Mucosa of rectum (tissue), 2 donors: Measurements from ENCODE around the gene DNAJB9.

Experiments
- H3K27ac ChIP-seq, 2 donors: one replicate each; pipeline ENCODE4 v1.7.0; 2013; ENCODE audit warnings: inconsistent platforms in 2 of 2, low read depth in 2 of 2, low read length in 2 of 2
- H3K27me3 ChIP-seq, 2 donors: one replicate each; pipeline ENCODE4 v1.7.0; 2013; ENCODE audit warnings: low read length in 2 of 2; ENCODE audit not compliant: control insufficient read depth in 2 of 2, insufficient read depth in 2 of 2
- H3K36me3 ChIP-seq, 2 donors: one replicate each; pipeline ENCODE4 v1.7.0; 2013; ENCODE audit warnings: low read length in 2 of 2; ENCODE audit not compliant: control insufficient read depth in 2 of 2, insufficient read depth in 2 of 2
- H3K4me1 ChIP-seq, 2 donors: one replicate each; pipeline ENCODE4 v1.7.0; 2013; ENCODE audit warnings: low read length in 2 of 2, mild to moderate bottlenecking in 1 of 2; ENCODE audit not compliant: control insufficient read depth in 2 of 2, insufficient read depth in 2 of 2
- H3K4me3 ChIP-seq, 2 donors: one replicate each; pipeline ENCODE4 v1.7.0; 2013; ENCODE audit warnings: low read length in 2 of 2
- H3K9ac ChIP-seq, 2 donors: one replicate each; pipeline ENCODE4 v1.7.0; 2013; ENCODE audit warnings: low read length in 2 of 2, low read depth in 1 of 2, mild to moderate bottlenecking in 1 of 2
- H3K9me3 ChIP-seq, 2 donors: one replicate each; pipeline ENCODE4 v1.7.0; 2013; ENCODE audit warnings: low read length in 2 of 2; ENCODE audit not compliant: control insufficient read depth in 2 of 2
- donor health status: healthy.
- donor health status: Normal muscosa, but diverticular disease.

DNAJB9 gene

DNA sequence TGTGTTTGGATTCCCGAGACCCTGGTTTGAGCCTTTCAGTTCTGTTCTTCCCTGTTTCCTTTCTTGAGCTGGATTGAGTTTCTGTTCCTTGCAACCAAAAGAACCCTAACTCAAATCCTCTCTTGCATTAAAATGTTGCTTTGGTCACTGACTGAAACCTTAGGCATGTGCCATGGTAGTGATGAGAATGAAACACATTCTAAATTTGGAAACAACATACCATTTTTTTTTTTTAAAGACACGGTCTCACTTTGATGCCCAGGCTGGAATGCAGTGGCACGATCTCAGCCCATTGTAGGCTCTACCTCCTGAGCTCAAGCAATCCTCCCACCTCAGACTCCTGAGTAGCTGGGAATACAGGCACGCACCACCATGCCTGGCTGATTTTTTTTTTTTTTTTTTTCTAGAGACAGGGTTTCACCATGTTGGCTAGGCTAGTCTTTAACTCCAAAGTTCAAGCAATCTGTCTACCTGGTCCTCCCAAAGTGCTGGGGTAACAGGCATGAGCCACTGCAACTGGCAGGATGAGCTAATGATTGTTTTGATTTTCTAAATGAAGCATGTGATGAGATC, 8.5 kb upstream of the DNAJB9 start:
- peaks cover 0 to 13% of the 10 kb centered on the region in 2 donors for H3K9me3 ChIP-seq
- no peak overlapping the region for H3K4me3 ChIP-seq
- no peaks in the 10 kb centered on the region for H3K27me3 ChIP-seq
- no peak overlapping the region for H3K9ac ChIP-seq
- H3K27ac ChIP-seq = no peak overlapping the region
- peaks cover 0 to 11% of the 10 kb centered on the region in 2 donors for H3K36me3 ChIP-seq
- H3K4me1 ChIP-seq = no peaks in the 10 kb centered on the region

DNA sequence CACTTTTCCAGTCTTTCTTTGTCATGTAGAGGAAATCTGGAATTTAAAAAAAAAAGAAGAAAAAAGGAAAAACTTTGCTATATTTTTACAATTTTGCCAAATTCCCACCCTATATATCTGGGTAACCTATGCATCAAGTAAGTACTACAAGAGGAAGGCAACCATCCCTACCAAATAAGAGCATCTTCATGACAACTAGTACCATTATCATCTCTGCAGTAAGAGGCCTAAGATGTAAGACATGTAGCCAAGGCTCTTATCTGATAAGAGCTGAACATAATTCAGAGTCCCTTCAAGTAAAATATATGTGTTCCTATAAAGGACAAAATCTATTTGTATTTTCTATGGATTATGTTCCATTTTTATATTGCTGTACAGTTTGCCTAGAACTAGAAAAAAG, 3.7 kb upstream of the DNAJB9 start:
- Histone ChIP-seq H3K36me3 (peaks cover 0 to 9% of the 10 kb centered on the region in 2 donors), H3K27me3 (no peaks in the 10 kb centered on the region), H3K4me1 (peaks cover 0 to 6% of the 10 kb centered on the region in 2 donors), H3K27ac (no peak overlapping the region), H3K4me3 (no peak overlapping the region), H3K9me3 (no peaks in the 10 kb centered on the region), H3K9ac (no peak overlapping the region)

DNA sequence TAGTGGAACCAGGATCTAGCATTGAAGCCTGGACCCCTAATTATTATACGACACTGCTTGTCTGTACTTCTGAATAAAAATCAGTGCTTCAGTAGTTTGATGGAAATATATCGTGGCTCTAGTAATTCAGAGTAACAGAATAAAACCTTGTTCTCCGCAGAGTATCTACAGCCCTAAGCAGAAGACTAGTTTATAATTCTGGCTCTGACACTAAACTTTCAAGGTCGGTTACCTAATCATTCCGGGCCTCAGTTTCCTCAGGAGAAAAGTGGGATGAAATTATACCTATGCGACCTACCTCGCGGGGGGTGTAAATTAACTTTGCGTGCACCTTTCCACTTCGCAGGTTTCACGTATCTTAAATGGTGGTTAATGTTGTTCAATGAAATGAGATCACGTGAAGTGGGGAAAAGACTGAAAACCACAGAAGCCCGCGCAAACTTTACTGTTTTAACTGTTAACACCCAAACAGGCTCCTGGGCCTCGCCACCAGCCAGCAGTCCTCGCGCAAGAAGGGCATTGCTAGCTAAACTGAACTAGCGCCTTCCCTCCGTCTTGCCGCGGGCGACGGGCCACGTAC, 783 bp upstream of the DNAJB9 start:
- H3K9ac ChIP-seq = peak overlapping the region; percentile 90 to 99
- H3K27me3 ChIP-seq = no peaks in the 10 kb centered on the region
- peaks cover 10 to 21% of the 10 kb centered on the region in 2 donors for H3K36me3 ChIP-seq
- no peaks in the 10 kb centered on the region for H3K9me3 ChIP-seq
- peak overlapping the region; percentile 98 to 99 for H3K27ac ChIP-seq
- peaks cover 0 to 12% of the 10 kb centered on the region in 2 donors for H3K4me1 ChIP-seq
- H3K4me3 ChIP-seq = peak overlapping the region; percentile 93 to 98

DNA sequence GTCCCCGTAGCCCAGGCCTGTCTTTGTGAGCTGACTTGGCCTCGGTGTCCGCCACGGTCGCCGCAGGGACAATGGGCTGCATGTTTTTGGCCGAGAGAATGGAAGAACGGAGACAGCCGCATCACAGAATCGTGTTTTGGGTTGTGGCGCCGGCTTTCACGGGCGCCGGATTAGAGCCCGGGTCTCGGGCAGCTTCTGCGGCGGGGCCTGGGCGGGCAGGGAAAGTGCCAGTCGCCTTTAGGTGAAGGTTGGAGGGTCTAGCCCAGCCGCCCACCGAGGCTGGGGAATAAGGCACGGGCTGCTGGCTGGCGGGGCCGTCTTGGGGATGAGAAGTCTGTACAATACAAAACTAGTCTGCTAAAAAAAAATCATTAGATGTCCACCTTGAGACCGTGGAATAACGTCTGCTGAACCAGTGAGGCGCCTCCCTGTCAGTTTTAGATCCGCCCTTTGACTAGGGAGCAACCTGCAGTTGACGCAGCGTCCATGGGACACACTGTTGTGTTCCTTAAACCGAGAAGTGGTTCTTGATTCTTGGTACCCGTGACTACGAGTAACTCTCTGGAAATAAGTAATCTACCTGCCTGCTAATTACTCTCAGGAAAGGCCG, 577 bp downstream of the DNAJB9 start:
- Histone ChIP-seq H3K9me3 (no peaks in the 10 kb centered on the region), H3K27ac (peak overlapping the region; percentile 98 to 99), H3K4me3 (peak overlapping the region; percentile 93 to 98), H3K36me3 (peaks cover 11 to 26% of the 10 kb centered on the region in 2 donors), H3K27me3 (no peaks in the 10 kb centered on the region), H3K9ac (peak overlapping the region; percentile 92 to 99), H3K4me1 (peaks cover 0 to 12% of the 10 kb centered on the region in 2 donors)

DNA sequence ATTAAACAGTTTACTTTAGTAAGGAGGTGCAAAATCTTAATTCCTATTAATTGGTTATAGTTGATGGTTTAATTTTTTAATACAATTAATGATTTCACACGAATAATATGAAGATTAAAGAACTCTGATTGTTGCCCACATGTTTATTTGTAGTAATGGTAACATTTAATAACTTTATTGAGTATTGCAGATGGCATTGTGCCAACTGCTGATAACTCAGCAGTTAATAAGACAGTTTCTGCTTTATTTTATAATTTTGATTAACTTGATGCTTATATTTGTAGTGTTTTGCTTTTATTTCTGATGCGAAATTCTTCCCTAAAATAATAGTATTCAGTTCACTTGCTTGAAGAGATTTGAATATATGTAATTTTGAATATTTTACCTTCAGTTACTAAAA, 2.8 kb downstream of the DNAJB9 start:
- no peak overlapping the region for H3K27ac ChIP-seq
- H3K36me3 ChIP-seq = peaks cover 16 to 19% of the 10 kb centered on the region in 2 donors
- no peak overlapping the region for H3K9ac ChIP-seq
- H3K4me3 ChIP-seq = no peak overlapping the region
- H3K4me1 ChIP-seq = peaks cover 0 to 12% of the 10 kb centered on the region in 2 donors
- H3K9me3 ChIP-seq = no peaks in the 10 kb centered on the region
- no peaks in the 10 kb centered on the region for H3K27me3 ChIP-seq

DNA sequence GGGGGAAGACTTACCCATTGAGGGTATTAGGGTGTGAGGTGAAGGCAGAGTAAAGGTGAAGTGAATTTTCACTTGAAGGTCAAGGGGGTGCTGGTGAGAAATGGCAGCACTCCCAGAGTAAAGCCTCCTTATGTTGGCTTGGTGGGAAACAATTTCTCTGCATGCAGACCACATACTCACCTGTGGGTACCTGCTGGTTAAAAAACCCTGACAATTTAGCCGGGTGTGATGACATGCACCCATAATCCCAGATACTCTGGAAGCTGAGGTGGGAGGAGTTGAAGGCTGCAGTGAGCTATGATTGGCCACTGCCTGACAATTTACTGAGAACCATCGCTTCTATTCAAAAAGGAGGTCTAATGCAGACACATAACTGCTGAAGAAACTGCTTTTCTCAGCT, 5.5 kb downstream of the DNAJB9 start:
- Histone ChIP-seq H3K4me1 (peaks cover 0 to 5% of the 10 kb centered on the region in 2 donors), H3K36me3 (peaks cover 16 to 28% of the 10 kb centered on the region in 2 donors), H3K9ac (no peak overlapping the region), H3K27me3 (no peaks in the 10 kb centered on the region), H3K4me3 (no peak overlapping the region), H3K9me3 (peaks cover 0 to 5% of the 10 kb centered on the region in 2 donors), H3K27ac (no peak overlapping the region)

DNA sequence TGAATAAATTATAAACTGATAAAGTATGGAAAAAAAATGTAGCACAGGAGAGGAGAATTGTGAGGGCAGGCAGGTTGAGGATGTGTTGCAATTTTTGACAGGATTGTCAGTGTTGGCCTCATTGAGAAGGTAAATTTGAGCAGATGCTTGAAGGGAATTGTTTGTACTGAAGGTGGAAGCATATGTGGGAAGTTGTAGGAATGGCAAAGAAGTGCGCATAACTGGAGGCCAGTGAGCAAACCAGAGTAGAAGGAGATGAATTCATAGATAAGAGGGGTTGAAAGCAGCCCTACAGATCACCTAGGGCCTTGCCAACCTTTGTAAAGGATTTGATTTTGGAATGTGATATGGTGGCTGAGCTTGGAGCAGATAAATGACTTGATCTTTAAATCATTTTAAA, 6.4 kb downstream of the DNAJB9 start:
- H3K27ac ChIP-seq = no peak overlapping the region
- no peak overlapping the region for H3K9ac ChIP-seq
- peaks cover 16 to 28% of the 10 kb centered on the region in 2 donors for H3K36me3 ChIP-seq
- H3K9me3 ChIP-seq = peaks cover 0 to 5% of the 10 kb centered on the region in 2 donors
- no peak overlapping the region for H3K4me3 ChIP-seq
- no peaks in the 10 kb centered on the region for H3K27me3 ChIP-seq
- peaks cover 0 to 5% of the 10 kb centered on the region in 2 donors for H3K4me1 ChIP-seq

DNA sequence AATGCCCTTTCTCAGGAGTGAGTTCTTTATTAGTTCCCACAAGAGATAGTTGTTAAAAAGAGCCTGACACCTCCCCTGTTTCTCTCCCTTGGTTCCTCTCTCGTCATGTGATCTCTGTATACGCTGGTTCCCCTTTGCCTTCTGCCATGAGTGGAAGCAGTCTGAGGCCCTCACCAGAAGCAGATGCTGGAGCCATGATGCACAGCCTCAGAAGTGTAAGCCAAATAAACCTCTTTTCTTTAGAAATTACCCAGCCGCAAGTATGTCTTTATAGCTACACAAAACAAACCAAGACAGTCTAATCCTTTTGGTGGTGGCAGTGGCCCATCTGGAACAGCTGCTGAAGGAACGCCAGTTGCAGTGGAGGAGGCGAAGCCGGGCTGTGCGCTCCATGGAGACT, 9.3 kb downstream of the DNAJB9 start:
- Histone ChIP-seq H3K9ac (no peak overlapping the region), H3K9me3 (peaks cover 0 to 5% of the 10 kb centered on the region in 2 donors), H3K27ac (no peak overlapping the region), H3K4me3 (no peak overlapping the region), H3K36me3 (peaks cover 6 to 13% of the 10 kb centered on the region in 2 donors), H3K4me1 (no peaks in the 10 kb centered on the region), H3K27me3 (no peaks in the 10 kb centered on the region)

DNA sequence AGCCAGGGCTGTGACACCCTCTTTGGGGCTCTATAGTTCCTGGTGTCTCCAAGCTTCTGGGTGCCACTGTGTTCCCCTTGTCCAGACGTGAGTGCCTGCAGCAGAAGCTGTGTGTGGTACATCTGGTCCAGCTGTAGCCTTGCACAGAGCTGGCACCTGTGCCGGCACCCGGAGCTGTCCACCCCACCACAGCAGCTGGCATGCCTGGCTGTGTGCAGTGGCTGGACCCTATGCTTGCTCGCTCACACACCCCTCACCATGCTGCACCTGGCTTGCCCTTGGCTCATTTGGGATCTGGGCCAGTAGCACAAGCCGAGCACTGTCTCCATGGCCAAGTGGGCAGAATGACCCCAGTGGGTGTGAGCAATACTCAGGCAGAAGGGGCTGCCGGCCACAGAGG, 10.6 kb downstream of the DNAJB9 start:
- Histone ChIP-seq H3K9me3 (peaks cover 0 to 5% of the 10 kb centered on the region in 2 donors), H3K4me1 (no peaks in the 10 kb centered on the region), H3K27me3 (no peaks in the 10 kb centered on the region), H3K9ac (no peak overlapping the region), H3K36me3 (peaks cover 5 to 9% of the 10 kb centered on the region in 2 donors), H3K27ac (no peak overlapping the region), H3K4me3 (no peak overlapping the region)

DNA sequence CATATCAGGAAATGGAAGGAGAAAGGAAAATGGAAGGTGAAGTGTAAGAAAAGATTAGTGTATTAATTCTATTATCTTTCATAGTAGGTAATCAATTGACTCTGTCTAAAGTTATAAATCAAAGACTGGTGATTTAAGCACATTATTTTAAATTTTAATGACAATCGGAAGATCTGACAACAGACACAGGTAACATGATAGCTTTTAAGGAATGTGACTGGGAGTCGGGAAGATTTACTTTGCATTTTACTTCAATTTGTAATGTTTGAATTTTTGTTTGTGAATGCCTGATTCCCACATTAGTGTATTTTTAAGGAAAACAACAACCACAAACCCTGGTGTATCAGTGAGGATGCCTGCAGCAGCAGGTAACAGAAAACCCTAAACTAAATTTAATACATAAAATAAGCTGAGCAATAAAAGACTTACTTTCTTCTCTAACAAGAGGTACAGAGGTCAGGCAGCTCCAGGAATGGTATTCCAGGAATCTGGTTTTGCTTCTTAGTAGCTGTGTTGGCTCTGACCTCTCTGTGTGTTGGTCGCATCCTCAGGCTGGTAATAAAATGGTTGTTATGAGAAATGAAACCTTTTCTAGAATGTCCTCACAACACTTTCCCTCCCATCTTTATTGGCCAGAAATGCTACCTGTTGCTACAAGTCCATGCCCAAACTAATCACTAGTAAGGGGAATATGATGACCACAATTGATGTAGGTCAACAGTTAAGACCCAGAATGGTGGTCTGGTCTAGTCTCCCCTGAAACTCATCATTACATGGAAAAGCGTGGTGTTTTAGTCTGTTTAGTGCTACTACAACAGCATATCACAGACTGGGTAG, 12.2 kb downstream of the DNAJB9 start:
- Histone ChIP-seq H3K4me3 (no peak overlapping the region), H3K9ac (no peak overlapping the region), H3K36me3 (peaks cover 0 to 9% of the 10 kb centered on the region in 2 donors), H3K27me3 (no peaks in the 10 kb centered on the region), H3K4me1 (no peaks in the 10 kb centered on the region), H3K9me3 (peaks cover 0 to 5% of the 10 kb centered on the region in 2 donors), H3K27ac (no peak overlapping the region)
